OCI-M1 (cell line): ENCODE results near the gene C6orf120.

ENCODE experiments used
- DNase-seq: peaks from one replicate; lab custom pipeline; 2025; lab: John Stamatoyannopoulos, UW

Gene C6orf120

GRCh38 chr6:169725125-169726048, 23.5 kb downstream of the C6orf120 start:
- DNase-seq = no peak

- no peak for DNase-seq
Measured at GRCh38 chr6:169726049-169726400, 24.1 kb downstream of the C6orf120 start.

- peak; percentile 10 for DNase-seq
Measured at GRCh38 chr6:169726963-169727362, 25.0 kb downstream of the C6orf120 start.

- DNase-seq = no peak
Measured at GRCh38 chr6:169729961-169730360, 28.0 kb downstream of the C6orf120 start.

- DNase-seq = no peak
Measured at GRCh38 chr6:169738204-169738975, 36.5 kb downstream of the C6orf120 start.

- no peak for DNase-seq
Measured at GRCh38 chr6:169738976-169739529, 37.1 kb downstream of the C6orf120 start.

GRCh38 chr6:169741344-169741743, 39.4 kb downstream of the C6orf120 start:
- DNase-seq = no peak

GRCh38 chr6:169745405-169745804, 43.5 kb downstream of the C6orf120 start:
- DNase-seq = no peak

- no peak for DNase-seq
Measured at GRCh38 chr6:169746556-169746955, 44.6 kb downstream of the C6orf120 start.

GRCh38 chr6:169751242-169752073, 49.5 kb downstream of the C6orf120 start, which contains the start of the genes DYNLT2 and ERMARD:
TSS of gene DYNLT2 (minus strand) at chr6:169751572. CDS start at chr6:169751458, 114 bp downstream.
TSS of gene ERMARD (plus strand) at chr6:169751622. CDS start at chr6:169751658, 36 bp downstream.
- peak; percentile 94 for DNase-seq

GRCh38 chr6:169752074-169752623, 50.2 kb downstream of the C6orf120 start:
- DNase-seq = peak; percentile 48
